Measurements from ENCODE around the gene ADGRV1.
"Not testable (repeated sequence)": the region's sequence is repeated elsewhere in the genome, so short reads cannot be mapped to it uniquely, and the experiment has no call there.

Gene ADGRV1

DNA sequence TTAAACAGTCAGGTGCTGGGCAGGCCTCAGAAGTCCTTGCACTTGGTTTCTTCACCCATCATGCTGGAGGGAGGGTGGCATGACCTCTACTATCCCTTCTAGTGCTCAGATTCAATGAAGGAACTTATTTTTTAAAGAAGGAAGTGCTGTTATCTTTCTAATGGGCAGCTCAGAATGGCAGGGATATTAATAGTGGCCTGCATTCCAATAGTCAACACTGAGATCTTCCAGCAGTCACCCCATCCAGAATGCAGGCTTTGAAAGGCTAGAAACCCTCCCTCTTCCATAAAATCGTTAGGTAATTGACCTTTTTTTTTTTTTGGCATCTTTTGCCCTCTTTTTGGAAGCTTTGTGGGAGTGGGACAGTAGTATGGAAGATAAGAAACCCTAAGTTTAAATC is 499.6 kb downstream of the ADGRV1 start:
- DNase-seq (ENCODE audit: low read depth in 4 of 4, low spot score in 1 of 4), result no peak

DNA sequence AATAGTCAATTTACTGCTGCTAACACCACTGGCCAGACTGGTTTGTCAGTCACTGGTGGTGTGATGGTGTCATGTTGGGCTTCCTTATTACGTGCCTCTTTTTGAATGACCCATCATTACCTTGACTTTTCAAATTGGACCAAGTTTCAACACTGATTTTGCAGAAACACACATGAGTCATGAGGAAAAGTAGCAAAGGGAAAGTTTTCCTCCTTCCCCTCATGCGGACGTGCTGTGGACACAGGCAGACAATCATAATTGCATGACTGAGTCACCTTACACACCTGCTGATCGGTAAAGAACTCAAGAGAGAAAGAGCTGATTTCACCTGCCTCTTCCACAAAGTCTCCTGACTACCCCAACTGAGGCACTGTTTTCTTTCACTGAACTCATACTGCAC is 500.0 kb downstream of the ADGRV1 start:
- DNase-seq (ENCODE audit: low read depth in 4 of 4, low spot score in 1 of 4), result no peak

DNA sequence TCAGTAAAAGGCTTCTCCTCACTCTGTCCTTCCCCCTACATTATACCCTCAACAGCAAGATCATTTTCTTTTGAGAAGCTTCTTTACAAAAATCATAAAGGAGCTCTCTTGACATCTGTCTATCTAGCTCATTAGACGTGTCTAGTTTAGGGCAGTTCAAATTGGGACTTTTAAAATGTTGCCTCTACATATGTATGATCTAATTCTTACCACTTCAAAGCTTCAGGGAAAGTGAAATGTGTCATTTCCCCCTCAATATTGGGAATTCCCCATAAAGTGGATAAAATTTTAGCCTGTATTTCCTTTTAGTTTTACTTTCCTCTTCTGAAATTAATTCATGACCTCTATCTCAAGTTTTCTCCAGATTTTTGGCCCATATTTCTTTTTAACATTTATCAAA is 500.8 kb downstream of the ADGRV1 start:
- DNase-seq (ENCODE audit: low read depth in 4 of 4, low spot score in 1 of 4), result no peak

DNA sequence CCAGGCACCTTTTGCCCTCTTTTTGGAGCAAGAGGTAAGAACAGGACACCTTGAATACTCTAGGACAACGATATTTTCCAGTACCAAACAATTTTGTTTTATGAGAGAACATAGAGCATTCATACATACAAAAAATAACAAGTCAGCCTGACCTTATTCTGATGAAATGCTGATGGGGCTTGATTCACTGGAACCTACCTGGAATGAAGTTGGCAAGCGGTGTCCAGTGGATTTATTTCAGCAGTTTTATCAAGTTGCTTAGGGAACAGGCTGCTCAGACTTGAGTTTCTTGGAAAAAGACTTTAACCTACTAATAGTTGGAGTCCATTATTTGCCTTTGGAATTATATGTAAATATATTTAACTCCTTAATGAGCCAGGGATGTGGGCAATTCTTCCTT is 502.5 kb downstream of the ADGRV1 start:
- DNase-seq (ENCODE audit: low read depth in 4 of 4, low spot score in 1 of 4), result no peak

DNA sequence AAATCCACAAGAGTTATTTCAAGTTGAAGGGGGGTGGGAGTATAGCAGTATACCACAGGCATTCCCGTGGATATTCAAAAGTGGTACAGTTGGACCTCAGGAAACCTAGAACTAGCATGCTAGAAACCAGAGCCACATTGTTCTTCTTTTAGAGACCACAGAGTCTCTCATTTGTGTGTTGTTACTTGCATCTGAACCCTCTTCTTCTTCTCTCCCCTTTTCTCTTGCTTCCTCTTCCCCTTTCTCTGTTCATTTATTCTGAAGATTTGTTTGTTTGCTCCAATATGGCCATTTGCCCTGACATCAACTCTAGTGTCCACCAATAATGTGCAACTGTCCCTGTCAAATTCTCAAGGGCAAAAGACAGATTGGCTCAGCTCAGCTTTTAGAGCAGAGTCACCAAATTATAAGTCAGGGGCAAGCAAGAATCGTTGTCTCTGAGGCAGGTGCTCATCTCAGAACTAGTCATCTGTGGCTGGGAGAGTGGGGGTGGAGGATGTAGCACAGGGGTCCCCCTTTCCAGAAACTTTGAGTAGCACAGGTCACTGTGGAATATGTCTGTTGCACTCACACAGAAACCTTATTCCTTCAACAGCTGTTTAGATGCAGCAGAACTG is 503.5 kb downstream of the ADGRV1 start:
- DNase-seq (ENCODE audit: low read depth in 4 of 4, low spot score in 1 of 4), result no peak

DNA sequence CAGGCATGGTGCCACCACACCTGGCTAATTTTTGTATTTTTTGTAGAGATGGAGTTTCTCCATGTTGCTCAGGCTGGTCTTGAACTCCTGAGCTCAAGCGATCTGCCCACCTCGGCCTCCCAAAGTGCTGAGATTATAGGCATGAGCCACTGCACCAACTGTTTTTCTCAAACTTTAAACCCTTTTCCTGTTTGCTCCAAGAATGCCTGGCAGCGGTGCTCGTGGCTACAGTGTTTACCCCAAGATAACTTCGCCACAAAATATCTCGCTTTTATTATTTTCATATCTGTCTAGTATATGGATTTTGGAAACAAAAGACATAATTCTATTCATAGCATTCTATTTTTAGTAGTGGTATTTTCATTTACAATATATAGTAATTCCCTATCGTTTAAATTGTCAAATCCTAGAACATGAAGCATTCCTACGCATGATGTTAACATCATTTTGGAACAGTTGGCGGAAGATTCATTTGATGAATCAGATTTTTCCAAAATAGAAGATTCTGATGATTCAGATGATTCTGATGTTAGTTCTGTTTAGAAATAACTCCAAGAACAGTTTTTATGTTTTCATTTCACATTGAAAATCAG is 504.6 kb downstream of the ADGRV1 start:
- not testable (repeated sequence) for DNase-seq (ENCODE audit: low read depth in 4 of 4, low spot score in 1 of 4)

DNA sequence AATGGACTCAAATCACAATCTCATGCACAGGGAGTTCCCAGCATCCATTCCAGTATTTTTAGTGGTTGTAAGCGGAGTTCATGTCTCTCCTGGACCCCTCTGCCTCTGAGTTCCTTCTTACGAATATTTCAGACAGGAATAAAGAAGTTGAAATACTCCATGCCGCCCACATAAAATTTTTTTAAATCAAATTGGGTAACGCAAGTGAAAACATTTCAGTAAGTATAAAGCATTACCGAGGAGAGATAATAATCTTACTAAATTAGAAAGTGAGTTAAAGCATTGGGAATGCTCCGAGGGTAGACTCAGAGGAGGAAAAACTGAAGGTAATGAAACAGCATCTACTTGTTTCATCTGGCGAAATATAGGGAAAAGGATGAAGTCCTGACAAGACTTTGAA is 506.9 kb downstream of the ADGRV1 start:
- DNase-seq (ENCODE audit: low read depth in 4 of 4, low spot score in 1 of 4), result no peak

DNA sequence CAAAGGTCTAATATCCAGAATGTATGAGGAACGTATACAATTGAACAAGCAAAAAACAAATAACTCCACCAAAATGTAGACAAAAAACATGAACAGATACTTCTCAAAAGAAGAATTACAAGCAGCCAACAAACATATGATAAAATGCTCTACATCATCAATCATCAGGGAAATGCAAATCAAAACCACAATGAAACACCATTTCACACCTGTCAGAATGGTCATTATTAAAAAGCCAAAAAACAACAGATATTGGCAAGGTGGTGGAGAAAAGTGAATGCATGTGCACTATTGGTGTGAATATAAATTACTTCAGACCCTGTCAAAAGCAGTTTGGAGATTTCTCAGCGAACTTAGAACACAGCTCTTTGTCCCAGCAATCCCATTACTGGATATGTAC is 510.8 kb downstream of the ADGRV1 start:
- DNase-seq (ENCODE audit: low read depth in 4 of 4, low spot score in 1 of 4), result no peak

DNA sequence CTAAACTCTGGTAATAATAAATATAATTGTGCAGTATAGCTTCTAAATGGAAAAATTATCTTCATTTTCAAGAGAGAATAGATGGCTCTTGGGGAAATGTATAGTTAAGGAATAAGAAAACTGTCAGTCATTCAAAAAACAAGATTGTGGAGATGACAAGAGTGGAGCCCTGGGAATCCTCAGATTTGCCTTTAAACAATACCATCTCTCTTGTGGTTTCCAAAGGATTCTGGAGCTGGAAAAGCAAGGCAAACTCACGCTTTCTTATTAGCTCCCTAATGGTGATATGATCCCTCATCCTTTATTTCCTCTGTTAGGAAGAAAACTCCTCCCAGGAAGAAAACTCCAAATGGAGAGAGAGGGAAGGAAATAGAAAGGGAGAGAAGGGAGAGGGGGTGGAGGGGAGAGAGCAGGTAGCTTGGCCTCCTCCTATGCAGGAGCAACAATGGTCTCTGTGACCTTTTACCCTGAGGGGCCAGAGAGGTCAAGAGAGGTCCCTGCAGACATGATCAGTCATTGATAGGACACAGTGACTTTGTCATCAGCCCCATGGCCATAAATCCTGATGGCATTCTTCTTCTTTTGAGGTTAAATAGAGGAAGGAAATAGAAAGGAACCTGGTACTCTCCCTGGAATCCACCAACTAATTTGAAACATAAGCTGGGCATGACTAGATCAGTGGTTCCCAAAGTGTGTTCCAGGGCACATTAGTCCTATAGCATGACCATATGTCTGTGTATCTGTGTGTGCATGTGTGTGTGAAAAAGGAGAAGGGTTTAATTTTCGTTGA is 512.4 kb downstream of the ADGRV1 start:
- DNase-seq (ENCODE audit: low read depth in 4 of 4, low spot score in 1 of 4), result no peak

DNA sequence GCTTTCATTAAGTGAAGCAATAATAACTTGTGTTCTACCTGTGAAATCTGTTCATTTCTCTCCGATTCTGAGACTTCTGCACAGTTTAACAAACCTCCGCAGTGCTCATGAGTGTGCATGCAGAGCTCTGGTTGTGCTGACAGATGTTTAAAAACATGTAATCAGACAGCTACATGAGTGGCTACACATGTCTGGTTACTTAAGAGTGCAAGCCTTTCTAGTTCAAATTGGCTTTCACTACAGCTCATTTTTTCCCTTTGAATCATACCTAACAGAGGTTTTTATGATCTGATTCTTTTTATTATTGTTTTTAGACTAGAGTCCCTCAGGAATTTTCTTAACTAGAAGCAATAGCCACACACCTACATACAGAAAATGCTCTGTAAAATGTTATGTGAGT is 514.3 kb downstream of the ADGRV1 start:
- no peak for DNase-seq (ENCODE audit: low read depth in 4 of 4, low spot score in 1 of 4)

DNA sequence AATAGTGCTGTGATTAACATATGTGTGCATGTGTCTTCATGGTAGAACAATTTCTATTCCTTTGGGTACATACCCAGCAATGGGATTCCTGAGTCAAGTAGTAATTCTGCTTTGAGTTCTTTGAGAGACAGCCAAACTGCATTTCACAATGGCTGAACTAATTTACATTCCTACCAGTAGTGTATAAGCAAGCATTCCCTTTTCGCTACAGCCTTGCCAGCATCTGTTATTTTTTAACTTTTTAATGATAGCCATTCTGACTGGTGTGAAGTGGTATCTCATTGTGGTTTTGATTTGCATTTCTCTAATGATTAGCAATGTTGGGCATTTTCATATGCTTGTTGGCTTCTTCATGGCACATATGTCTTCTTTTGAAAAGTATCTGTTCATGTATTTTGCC is 516.0 kb downstream of the ADGRV1 start:
- no peak for DNase-seq (ENCODE audit: low read depth in 4 of 4, low spot score in 1 of 4)

DNA sequence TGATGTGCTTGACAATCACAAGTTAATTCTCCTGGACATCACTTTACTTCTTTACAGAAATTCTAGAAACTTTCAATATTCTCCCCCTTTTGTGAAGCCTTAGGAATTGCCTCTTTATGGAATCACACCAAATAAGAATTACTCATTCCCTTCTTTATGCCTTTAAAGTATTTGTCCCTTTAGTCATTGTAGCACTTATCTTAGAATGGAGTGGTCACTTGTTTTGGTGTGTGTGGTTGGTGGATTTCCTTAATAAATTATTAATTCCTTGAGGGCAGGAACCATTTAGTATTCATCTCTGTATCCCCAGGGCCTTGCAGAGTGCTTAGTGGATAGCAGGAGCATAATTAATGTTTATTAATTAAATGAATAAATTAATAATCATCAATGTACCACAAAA is 517.5 kb downstream of the ADGRV1 start:
- no peak for DNase-seq (ENCODE audit: low read depth in 4 of 4, low spot score in 1 of 4)

DNA sequence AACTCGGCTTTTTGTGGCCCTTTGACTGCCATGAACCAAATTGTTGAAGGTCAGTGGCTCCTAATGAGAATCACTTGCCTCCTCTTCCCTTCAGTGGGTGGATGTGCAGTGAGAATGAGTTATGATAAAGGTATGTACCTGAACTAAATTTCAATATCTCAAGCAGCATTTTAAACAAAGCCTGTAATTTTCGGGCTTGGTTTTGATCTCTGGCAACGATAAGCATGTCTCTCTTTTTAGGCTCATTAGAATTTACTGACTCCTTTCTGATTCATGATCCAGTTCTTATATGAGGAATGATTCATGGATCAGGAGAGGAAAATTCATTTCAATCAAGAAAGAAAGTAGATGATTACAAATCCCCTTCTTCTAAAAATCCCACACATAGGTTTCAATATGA is 519.0 kb downstream of the ADGRV1 start:
- no peak for DNase-seq (ENCODE audit: low read depth in 4 of 4, low spot score in 1 of 4)

DNA sequence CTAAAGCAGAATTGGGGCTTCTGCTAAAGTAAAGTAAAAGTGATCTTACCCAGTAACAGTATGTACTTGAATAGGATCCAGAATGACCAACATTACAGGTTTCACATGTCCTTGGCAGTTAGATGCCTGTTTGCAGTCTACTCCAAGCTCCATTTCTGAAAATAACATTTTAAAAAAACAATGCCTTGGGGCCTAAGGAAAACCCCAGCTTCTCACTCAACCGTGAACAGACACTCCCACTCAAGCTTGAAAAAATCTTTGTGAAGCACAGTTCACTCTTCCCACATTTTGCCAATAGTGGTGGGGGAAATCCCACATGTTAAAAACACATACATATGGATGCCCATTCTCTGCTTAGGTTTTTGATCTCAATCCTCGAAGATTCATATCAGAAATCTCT is 520.4 kb downstream of the ADGRV1 start:
- no peak for DNase-seq (ENCODE audit: low read depth in 4 of 4, low spot score in 1 of 4)

DNA sequence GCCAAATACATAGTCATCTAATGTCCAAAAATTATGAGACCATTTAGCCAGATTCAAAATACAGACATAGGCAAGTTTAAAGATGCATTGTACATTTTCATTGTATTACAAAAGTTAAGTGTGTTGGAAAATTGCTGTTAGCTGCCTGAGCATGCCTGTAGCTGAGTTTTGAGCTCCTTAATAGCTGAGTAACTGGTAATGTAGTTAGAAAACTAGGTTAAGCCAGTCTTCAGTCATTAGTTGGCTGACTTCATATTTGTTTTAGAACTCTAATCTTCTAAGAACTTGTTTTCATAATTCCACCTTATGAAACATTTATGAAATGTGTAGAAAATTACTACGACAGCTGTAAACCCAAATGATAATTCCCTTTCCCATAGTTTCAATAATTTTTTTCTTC is 531.2 kb downstream of the ADGRV1 start:
- DNase-seq (ENCODE audit: low read depth in 4 of 4, low spot score in 1 of 4), result no peak

DNA sequence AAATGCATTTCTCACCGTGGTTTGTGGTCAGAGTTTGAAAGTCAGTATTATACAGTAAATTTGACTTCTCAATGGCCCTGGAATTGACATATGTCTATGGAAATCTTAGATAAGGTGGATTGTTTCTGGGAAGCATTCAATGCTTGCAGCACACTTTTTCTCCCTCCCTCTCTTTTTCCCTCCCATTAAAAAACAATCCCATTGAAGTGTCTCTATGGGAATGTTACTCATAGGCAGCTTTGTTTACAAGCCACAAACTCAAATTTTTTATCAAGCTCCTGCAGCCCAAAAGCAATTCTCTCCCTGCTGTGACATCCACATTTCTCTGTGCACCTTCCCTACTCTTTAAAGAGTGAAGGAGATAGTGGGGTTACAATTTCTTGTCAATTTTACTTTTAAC is 532.4 kb downstream of the ADGRV1 start:
- no peak for DNase-seq (ENCODE audit: low read depth in 4 of 4, low spot score in 1 of 4)

DNA sequence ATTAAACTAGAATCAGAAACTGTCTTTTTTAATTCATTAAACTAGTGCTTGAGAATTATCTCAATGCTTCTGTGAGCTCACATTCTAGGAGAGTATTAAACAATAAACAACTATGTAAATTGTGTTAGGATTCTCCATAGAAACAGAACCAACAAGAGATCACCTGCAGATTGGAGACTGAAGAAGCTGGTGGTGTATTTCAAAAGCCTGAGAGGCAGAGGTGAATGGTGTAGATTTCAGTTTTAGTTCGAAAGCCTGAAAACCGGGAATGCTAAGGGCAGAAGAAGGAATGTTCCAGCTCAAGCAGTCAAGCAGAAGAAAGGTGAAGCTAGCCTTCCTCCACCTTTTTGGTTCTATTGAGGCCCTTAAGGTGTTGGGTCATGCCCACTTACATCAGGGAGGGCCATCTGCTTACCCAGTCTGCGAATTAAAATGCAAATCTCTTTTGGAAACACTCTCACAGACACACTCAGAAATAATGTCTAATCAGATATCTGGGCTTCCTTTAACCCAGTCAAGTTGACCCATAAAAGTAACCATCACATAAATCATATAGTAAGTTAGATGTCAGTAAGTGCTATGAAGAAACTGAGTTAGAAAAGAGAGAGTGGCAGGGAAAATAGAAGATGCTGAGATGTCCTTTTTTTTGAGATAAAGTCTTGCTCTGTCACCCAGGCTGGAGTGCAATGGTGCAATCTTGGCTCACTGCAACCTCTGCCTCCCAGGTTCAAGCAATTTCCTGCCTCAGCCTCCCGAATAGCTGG is 533.1 kb downstream of the ADGRV1 start:
- DNase-seq (ENCODE audit: low read depth in 4 of 4, low spot score in 1 of 4), result no peak

DNA sequence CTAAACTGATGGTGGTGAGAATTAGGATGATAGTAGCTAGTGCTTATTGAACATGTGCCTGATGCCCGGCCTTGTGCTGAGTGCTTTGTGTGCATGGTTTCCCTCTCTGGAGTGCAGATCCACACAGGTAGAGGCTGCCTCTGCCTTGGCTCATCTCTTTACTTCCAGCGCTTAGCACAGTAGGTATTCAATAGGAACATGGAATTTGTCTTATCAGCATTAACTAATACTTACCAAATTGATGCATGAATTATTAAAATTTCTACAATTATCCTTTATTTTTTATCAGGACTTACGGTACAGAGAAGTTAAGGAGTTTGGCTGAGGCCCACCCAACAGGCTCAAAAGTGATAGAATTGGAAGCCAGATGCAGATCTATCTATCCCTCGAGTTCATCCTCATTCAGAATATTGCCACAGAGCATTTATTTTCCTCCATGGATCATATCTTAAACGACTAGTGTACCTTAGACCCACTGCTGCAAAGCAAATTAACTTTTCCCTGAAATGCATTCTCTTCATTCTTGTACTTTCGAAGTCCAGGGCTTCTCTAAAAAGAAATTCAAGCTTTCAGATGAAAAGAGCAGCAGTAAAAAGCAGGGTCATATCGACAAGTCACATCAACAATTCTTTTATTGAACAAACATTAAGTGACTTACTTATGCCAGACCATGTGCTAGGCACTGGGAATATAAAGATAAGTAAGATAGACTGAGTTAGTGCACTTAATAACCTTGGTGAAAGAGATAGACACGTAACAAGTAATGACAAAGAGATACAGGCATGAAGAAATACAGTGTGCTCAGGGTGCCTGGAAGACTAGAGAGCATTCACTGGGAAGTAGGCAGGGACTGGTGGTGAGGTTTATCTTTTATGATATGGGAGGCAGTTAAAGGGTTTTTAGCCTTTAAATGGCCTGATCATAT is 534.5 kb downstream of the ADGRV1 start:
- no peak for DNase-seq (ENCODE audit: low read depth in 4 of 4, low spot score in 1 of 4)

DNA sequence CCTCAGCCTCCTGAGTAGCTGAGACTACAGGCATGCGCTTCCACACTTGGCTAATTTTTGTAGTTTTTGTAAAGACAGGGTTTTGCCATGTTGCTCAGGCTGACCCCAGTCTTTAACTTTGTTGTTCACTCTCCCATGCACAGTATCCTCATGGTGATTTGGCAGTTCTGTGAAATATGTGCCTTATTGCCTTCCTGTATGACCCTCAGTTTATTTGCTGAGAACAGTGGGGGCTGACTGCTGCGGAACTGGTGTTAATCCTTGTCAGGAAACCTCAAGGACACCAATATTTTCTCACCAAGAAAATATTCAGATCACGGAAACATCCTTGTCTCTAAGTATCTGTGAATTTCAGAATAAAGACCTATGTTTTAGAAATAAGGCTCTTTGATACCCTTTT is 536.7 kb downstream of the ADGRV1 start:
- DNase-seq (ENCODE audit: low read depth in 4 of 4, low spot score in 1 of 4), result no peak

DNA sequence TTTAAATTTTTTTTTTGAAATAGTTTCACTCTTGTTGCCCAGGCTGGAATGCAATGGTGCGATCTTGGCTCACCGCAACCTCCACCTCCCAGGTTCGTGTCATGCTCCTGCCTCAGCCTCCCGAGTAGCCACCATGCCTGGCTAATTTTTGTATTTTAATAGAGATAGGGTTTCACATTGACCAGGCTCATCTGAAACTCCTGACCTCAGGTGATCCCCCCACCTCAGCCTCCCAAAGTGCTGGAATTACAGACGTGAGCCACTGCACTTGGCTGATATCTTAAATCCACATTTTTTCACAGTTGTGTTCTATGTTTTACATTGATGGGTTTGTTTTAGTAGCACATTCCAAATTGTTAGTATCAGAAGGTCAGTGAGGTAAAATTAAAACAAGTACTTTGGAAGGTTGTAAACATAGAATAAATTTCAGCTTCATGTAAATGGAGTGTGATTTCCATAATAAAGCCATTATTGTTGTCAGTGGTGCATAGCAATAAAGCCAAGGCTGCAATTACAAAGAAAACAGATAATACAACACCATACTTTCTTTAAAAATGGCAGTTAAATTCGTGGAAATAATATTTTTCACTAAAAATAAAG is 537.3 kb downstream of the ADGRV1 start:
- no peak for DNase-seq (ENCODE audit: low read depth in 4 of 4, low spot score in 1 of 4)
